BJ (cell line): ENCODE data around the gene AP2S1. TPM values are rescaled to one million over a fixed set of nuclear protein-coding genes. Genes with fewer than 3 reads are reported as not detected.

Experiments used
- CTCF ChIA-PET: fragments of 350-600 bp; formaldehyde crosslinking; extraction: SDS; loops from one replicate; lab custom pipeline; 2021; ENCODE audit warnings: antibody characterized with exemption, inconsistent platforms; lab: Yijun Ruan, JAX
- POLR2A ChIA-PET: fragments of 300-600 bp; sonication (Branson Sonifier 250); formaldehyde crosslinking; extraction: SDS; loops from one replicate; lab custom pipeline; 2021; ENCODE audit warnings: antibody characterized with exemption; lab: Charles Lee
- DNase-seq: peaks from one replicate; pipeline ENCODE4 v3.0.0-alpha.2; 2011; ENCODE audit warnings: low read depth
- H3K27me3 ChIP-seq: 2 replicates; pipeline ENCODE4 v1.6.0; 2011; ENCODE audit warnings: low read length; ENCODE audit not compliant: control insufficient read depth, insufficient read depth
- H3K36me3 ChIP-seq: 2 replicates; pipeline ENCODE4 v1.5.1; 2011; ENCODE audit warnings: low read length; ENCODE audit not compliant: control insufficient read depth, insufficient read depth
- H3K4me3 ChIP-seq: 2 replicates; pipeline ENCODE4 v1.5.1; 2011; ENCODE audit warnings: low read depth, mild to moderate bottlenecking, control low read depth, low read length
- polyA plus RNA-seq: library from polyadenylated mRNA; depleted of rRNA; stranded (reverse); fragments of >200 nt; gene quantifications from 2 replicates; pipeline ENCODE4 v1.2.3, GENCODE V29; 2011
- TF ChIP-seq, protein P1 (sequence below): IDR thresholded peaks from 2 replicates; pipeline ENCODE4 v1.5.1; 2011; ENCODE audit warnings: low read depth, mild to moderate bottlenecking, control low read depth, inconsistent platforms, low read length, moderate library complexity; ENCODE audit not compliant: insufficient read depth

The AP2S1 gene
- polyA plus RNA-seq, 1 experiment: 181 TPM

DNA sequence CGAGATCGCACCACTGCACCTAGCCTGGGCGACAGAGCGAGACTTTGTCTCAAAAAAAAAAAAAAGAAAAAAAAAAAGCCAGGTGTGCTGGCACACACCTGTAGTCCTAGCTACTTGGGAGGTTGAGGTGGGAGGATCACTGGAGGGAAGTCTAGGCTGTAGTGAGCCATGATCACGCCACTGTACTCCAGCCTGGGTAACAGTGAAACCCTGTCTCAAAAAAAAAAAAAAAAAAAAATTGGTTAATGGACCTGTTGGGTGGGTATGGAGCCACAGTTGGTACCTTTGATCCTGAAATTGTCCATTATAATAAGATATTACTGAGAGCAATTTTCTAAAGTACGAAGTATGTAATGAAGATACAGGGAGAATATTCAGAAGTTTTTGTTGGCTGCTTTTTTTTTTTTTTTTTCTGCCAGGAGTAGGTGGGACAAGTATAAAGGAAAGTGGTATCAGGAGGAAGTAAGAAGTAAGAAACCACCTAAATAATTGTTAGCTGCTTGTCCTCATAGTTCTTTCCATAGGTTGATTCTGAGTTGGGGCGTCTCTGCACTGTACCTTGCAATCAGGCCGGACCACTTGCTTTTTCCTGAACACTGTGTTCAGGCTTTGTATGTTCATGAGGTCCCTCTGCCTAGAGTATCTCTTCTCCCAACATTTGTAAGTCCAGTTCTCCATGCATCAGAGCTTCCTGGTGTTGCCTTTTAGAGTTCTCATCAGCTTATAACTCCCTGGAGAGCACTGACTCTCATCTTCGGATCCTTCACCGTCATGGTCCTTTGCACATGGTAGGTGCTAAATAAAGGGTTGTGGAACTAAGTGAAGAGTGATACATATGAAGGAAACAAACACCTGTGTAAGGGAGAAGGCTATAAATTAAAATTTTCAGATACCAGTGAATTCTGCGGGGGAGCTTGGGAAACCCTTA is 41.9 kb upstream of the AP2S1 start:
- ChIA-PET CTCF (interaction anchor here (1.4 kb wide), 1 partner anchor 16 kb away, joined by 4 read pairs; no protein-coding TSS in a partner anchor), POLR2A (interaction anchor here (0.6 kb wide), 1 partner anchor 22 kb away, joined by 5 read pairs; no protein-coding TSS in a partner anchor)
- TF ChIP-seq, protein P1, sequence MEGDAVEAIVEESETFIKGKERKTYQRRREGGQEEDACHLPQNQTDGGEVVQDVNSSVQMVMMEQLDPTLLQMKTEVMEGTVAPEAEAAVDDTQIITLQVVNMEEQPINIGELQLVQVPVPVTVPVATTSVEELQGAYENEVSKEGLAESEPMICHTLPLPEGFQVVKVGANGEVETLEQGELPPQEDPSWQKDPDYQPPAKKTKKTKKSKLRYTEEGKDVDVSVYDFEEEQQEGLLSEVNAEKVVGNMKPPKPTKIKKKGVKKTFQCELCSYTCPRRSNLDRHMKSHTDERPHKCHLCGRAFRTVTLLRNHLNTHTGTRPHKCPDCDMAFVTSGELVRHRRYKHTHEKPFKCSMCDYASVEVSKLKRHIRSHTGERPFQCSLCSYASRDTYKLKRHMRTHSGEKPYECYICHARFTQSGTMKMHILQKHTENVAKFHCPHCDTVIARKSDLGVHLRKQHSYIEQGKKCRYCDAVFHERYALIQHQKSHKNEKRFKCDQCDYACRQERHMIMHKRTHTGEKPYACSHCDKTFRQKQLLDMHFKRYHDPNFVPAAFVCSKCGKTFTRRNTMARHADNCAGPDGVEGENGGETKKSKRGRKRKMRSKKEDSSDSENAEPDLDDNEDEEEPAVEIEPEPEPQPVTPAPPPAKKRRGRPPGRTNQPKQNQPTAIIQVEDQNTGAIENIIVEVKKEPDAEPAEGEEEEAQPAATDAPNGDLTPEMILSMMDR: no peak
- DNase-seq: no peak
- Histone ChIP-seq H3K27me3 (no peaks in the 10 kb centered on the region), H3K4me3 (no peak overlapping the region), H3K36me3 (no peaks in the 10 kb centered on the region)

DNA sequence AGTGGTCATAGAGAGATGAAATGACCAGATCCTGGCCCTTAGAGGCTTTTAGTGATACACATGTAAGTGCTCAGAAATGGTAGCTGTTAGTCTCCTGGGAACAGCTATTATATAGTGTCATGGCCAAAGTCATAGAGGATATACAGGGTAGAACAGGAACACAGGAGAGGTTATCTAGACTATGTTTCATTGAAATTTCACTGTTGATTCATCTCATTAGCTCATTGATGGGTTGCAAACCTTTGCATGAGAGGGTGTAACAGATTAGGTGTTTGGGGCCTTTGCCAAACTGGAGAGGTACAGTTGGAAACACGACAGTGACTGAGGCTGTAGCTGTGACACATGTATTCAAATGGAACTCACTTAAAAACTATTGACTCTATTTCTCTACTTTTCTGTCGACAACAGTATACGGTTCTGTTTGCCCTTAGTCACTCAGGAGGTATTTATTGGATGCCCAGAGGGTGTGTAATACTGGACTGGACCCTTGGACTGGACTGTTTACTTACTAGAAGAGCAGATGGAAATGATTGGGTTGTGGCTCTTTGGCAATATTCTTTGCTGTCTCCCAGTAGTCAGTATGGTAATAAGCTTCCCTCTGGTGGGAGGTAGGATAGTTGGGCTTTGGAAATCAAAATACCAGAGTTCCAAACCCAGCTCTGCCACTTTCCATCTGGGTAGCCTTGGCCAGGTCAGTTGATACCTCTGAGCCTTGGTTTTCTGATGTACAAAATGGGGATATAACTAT is 40.0 kb upstream of the AP2S1 start:
- H3K4me3 ChIP-seq: no peak overlapping the region
- DNase-seq: peak; percentile 97
- TF ChIP-seq, protein P1: peak; percentile 23; the same call in 1 of the 2 replicates
- no peaks in the 10 kb centered on the region for H3K27me3 ChIP-seq
- CTCF ChIA-PET: interaction anchor here (0.6 to 1.4 kb wide), 8 partner anchors 12 to 133 kb away, joined by 3 to 4 read pairs (median 3); no protein-coding TSS in a partner anchor
- POLR2A ChIA-PET: interaction anchor here (0.6 to 1.3 kb wide), 2 partner anchors 9 to 29 kb away, joined by 3 to 5 read pairs; no protein-coding TSS in a partner anchor
- no peaks in the 10 kb centered on the region for H3K36me3 ChIP-seq

DNA sequence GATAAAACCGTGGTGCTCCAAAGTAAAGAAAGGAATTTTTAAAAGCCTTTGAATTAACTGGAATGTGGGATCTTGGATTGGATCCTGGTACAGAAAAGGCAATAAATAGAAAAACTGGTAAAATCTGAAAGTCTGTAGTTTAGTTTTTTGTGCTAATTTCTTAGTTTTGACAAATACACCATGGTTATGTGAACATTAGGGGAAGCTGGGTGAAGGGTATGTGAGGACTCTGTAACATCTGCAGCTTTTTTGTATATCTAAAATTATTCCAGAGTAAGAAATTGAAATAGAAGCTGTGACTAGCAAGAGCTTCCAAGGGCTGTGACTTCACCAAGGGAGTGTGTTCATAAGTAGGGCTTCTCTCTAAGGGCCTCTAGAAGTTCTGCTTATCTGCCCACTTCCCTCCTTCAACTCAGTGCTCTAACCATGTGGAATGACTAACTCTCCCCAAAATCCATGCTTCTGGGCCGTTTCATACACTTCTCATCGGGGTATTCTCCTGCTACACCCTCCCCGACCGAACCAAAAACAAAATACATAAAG is 36.7 kb upstream of the AP2S1 start:
- no peak for DNase-seq
- ChIA-PET POLR2A (no interaction called here), CTCF (interaction anchor here (0.6 kb wide), 1 partner anchor 161 kb away, joined by 3 read pairs; no protein-coding TSS in a partner anchor)
- no peaks in the 10 kb centered on the region for H3K36me3 ChIP-seq
- H3K4me3 ChIP-seq: no peak overlapping the region
- no peaks in the 10 kb centered on the region for H3K27me3 ChIP-seq
- TF ChIP-seq, protein P1: no peak

DNA sequence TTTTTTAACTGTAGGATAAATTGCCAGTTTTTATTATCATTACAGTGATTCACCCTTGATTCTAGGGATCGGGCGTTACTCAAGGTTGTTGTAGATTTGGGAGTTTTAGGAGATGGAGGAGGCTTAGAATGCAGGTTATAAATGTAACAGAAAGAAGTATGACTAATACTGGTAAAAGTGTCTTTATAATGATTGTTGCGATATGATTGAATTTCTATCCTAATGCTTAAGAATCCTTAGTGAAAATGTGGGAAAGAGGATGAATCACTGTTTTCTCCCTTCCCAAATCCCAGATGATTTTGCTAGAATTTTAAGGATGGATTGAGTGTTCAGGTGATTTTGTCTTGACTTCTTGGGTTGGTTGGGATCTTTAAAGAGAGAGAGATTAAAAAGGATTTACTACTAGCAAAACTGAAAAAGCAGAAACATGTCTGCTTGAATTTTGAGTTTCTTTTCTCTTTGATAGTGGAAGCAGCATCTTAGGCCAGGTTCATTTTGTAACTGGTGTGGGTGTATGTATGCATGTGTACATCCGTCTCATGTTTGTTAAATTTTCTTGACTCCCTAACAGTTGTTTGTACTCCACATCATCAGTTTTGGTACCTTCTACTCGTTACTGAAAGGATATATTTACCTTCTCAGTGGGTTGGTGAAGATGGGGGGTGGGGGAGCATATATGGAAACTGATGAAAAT is 36.0 kb upstream of the AP2S1 start:
- H3K27me3 ChIP-seq: no peaks in the 10 kb centered on the region
- no peak overlapping the region for H3K4me3 ChIP-seq
- no peak for DNase-seq
- TF ChIP-seq, protein P1: no peak
- CTCF ChIA-PET: no interaction called here
- H3K36me3 ChIP-seq: no peaks in the 10 kb centered on the region
- POLR2A ChIA-PET: no interaction called here
